ENCODE measurements around the gene RXFP4.
A peak's percentile ranks its signal among the peaks of the same experiment; 100 is the strongest.

Gene RXFP4

DNA sequence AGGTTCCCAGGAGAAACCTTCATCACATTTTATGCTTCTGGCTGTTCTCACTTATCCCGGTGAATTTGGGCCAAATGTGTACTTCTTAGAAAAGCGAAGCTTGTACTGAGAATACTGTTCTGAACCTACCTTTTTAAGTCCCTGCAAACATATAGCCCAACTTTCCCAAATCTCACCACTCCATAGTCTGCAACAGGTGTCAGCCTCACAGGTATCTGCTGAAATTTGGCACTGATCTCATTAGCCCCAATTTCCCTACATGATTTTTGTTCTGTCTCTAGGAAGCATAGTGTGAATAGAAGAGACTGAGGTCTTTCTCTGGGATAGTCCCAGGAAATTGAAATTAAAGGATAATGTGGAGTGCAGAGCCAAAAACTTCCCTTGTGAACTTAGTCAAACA lies 41.8 kb upstream of the RXFP4 start:
- no peak for DNase-seq (ENCODE audit: low read depth)
- in situ Hi-C loops (cut with HindIII; ENCODE audit: low sequenced_read_pairs), result no loop called here
- H3K4me3 ChIP-seq (ENCODE audit: low read depth, low read length), result no peak overlapping the region
- TF ChIP-seq, protein P1, sequence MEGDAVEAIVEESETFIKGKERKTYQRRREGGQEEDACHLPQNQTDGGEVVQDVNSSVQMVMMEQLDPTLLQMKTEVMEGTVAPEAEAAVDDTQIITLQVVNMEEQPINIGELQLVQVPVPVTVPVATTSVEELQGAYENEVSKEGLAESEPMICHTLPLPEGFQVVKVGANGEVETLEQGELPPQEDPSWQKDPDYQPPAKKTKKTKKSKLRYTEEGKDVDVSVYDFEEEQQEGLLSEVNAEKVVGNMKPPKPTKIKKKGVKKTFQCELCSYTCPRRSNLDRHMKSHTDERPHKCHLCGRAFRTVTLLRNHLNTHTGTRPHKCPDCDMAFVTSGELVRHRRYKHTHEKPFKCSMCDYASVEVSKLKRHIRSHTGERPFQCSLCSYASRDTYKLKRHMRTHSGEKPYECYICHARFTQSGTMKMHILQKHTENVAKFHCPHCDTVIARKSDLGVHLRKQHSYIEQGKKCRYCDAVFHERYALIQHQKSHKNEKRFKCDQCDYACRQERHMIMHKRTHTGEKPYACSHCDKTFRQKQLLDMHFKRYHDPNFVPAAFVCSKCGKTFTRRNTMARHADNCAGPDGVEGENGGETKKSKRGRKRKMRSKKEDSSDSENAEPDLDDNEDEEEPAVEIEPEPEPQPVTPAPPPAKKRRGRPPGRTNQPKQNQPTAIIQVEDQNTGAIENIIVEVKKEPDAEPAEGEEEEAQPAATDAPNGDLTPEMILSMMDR (IDR thresholded peaks at IDR 0.05; ENCODE audit: low read depth, low read length, missing control alignments), result no peak

DNA sequence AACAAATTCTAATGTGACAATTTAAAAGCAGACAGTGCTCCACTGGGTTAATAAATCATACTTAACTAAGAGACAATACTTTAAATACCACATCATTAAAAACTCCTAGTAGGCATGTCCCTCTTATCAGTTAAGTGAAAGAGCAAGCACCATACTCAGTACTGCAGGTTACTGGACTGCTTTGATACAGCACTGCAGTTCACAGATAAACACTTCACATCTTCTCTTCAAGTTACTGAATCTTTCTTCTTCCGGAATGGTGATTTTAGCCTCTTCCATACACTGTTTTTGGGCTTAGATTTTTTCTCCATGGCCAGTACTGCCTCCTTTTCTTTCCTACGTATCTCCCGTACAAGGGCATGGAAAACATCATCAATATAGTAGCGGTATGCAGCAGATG lies 41.3 kb upstream of the RXFP4 start:
- in situ Hi-C loops (cut with HindIII; ENCODE audit: low sequenced_read_pairs), result no loop called here
- no peak overlapping the region for H3K4me3 ChIP-seq (ENCODE audit: low read depth, low read length)
- DNase-seq (ENCODE audit: low read depth), result no peak
- TF ChIP-seq, protein P1 (IDR thresholded peaks at IDR 0.05; ENCODE audit: low read depth, low read length, missing control alignments), result no peak

DNA sequence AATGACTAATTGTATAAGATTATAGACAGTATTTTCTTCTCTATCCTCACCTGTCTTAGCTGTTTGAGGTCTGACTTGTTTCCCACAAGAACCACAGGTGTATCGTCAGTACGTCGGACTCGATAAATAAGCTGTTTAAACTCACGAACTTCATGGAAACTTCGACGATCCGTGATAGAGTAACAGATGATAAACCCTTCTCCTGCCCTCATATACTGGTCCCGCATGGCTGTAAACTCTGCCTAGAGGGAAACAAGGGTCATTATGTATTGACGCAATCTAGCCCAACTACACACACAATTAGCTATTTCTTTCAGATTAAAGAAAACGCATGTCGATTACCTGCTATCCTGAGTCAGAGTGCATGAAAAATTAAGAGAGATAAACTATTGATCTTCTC lies 37.2 kb upstream of the RXFP4 start:
- DNase-seq (ENCODE audit: low read depth), result no peak
- TF ChIP-seq, protein P1 (IDR thresholded peaks at IDR 0.05; ENCODE audit: low read depth, low read length, missing control alignments), result no peak
- no peak overlapping the region for H3K4me3 ChIP-seq (ENCODE audit: low read depth, low read length)
- in situ Hi-C loops (cut with HindIII; ENCODE audit: low sequenced_read_pairs), result no loop called here

DNA sequence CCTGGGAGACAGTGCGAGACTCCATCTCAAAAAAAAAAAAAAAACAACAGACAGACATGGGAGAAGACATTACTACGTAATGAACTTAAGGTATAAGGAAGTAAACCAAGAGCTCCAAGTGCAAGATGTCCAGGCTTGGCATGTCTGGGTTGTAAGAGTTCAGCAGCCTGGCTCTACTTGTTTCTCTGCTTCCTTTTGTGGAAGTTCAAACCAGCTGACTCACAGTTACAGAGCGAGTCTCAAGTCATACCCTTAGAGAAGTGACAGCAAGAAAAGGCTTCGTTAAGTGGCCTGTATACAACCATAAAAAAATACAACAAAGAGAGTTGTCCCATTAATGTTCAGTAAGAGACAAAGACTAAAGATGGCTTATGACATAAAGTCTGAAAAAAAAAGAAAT lies 31.5 kb upstream of the RXFP4 start:
- peak overlapping the region; percentile 78 for H3K4me3 ChIP-seq (ENCODE audit: low read depth, low read length)
- DNase-seq (ENCODE audit: low read depth), result no peak
- in situ Hi-C loops (cut with HindIII; ENCODE audit: low sequenced_read_pairs), result no loop called here
- TF ChIP-seq, protein P1 (IDR thresholded peaks at IDR 0.05; ENCODE audit: low read depth, low read length, missing control alignments), result no peak

DNA sequence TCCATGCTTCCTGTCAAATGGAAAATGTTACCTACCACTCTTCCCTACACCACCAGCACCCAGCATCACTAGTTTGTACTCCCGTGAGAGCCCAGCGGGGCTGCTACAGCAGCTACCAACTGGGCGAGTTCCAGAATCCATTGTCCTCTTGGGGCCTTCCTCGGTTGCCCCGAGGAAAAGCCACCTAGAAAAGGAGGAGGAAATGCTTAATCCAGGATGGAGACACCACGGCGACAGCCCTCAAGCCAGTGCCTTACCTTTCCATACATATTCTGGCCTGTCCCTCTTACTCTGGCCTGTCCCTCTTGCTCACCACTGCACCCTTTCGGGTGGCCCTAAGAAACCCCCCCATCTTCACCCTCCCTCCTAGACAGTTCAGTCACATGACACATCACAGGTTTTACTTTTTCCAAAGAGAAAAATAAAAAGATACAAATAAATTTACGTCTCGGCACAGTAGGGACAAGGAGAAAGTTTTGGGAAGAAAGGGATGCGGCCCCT lies 30.8 kb upstream of the RXFP4 start:
- peak overlapping the region; percentile 78 for H3K4me3 ChIP-seq (ENCODE audit: low read depth, low read length)
- TF ChIP-seq, protein P1 (IDR thresholded peaks at IDR 0.05; ENCODE audit: low read depth, low read length, missing control alignments), result peak; percentile 8

DNA sequence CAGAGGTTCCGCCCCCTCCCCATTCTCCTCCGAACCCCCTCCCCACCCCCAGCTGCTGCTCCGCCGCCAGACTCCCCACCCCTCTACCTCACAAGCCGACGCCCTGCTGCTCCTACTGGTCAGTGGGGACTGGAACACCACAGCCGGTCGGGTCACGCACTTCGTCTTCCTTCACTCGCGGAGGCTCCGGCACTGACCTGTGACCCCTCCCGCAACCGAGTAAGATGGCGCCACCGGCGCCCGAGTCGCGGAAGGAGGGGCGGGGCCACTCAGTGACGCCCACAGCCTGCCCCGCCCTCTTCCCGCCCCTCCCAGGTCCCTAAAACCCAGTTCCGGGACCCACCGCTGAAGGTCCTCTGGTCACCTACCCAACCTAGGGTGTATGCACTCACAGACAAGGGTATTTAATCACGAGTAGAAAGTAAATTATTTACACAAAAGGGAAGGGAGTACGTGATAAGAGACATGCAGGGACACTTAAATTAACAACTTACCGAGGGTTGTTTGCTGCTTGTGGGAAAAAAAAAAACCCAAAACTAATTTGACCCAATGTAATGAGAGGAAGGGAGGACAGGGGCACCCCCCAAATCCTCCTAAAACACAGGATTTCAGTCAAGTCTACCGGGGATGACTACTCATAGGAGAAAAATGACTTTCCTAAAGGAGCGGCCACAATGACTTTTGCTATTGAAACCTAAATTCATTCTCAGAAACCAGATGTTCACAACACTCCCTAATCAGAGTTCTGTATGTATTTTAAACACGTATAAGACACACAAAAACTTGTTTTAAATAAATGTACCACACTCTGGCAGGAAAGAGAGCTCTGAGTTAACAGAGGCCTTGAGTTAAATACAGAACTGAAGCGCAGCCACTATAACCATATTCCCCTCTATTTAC lies 30.0 kb upstream of the RXFP4 start, which contains the start of gene RIT1:
Gene RIT1 (minus strand): TSS at position 194 of the 900 bp plus-strand sequence. CDS start 588 bp downstream, outside the sequence.
- peak; percentile 28 for DNase-seq (ENCODE audit: low read depth)

More for the DNA sequence above, 30.8 kb upstream of the RXFP4 start:
- in situ Hi-C loops (cut with HindIII; ENCODE audit: low sequenced_read_pairs), result no loop called here
- DNase-seq (ENCODE audit: low read depth), result no peak

More for the DNA sequence above, 30.0 kb upstream of the RXFP4 start, which contains the start of gene RIT1:
- TF ChIP-seq, protein P1 (IDR thresholded peaks at IDR 0.05; ENCODE audit: low read depth, low read length, missing control alignments), result no peak
- in situ Hi-C loops (cut with HindIII; ENCODE audit: low sequenced_read_pairs), result no loop called here
- peak within 1 kb of the TSS; percentile 78 for H3K4me3 ChIP-seq (ENCODE audit: low read depth, low read length)
